ENCODE results near the gene CLHC1.

Gene CLHC1

DNA sequence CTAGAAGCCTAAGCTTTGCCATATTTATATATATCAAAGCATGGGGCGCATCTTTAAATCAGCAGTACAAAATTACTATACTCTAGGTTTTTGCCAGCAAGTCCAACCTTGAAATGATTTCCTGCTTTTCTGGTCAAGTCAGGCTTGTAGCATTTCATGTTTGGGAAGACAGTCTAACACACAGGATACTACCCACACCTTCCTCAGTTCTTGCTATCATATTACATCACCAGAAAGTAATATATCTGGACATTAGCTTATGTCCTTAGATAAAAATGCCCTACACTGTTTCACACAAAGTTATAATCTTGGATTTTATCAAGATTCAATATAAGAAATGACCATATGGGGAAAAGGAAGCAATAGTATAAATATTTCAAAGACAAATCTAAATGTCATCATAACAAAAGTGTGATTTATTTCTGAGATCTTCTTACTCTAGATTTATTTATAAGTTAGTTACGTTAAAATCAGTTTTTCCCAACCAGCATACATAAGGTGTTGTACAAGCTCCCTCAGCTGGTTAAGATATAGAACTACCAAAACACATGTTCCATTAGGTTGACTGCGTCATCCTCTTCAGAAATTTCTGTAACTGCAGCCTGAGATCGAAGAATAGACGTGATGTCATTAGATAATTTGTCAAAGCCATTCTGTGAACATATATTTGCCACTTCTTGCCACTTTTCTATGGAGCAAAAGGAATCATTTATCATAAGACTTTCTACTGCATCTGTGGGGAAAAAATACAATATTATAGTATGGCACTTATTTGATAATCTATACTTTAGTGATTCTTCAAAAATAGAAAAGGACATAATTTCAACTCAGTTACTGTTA, 56.6 kb downstream of the CLHC1 start:
- H3K36me3 Mint-ChIP-seq (ENCODE audit: low read depth), result no peaks in the 10 kb centered on the region
- TF ChIP-seq, protein P1, sequence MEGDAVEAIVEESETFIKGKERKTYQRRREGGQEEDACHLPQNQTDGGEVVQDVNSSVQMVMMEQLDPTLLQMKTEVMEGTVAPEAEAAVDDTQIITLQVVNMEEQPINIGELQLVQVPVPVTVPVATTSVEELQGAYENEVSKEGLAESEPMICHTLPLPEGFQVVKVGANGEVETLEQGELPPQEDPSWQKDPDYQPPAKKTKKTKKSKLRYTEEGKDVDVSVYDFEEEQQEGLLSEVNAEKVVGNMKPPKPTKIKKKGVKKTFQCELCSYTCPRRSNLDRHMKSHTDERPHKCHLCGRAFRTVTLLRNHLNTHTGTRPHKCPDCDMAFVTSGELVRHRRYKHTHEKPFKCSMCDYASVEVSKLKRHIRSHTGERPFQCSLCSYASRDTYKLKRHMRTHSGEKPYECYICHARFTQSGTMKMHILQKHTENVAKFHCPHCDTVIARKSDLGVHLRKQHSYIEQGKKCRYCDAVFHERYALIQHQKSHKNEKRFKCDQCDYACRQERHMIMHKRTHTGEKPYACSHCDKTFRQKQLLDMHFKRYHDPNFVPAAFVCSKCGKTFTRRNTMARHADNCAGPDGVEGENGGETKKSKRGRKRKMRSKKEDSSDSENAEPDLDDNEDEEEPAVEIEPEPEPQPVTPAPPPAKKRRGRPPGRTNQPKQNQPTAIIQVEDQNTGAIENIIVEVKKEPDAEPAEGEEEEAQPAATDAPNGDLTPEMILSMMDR (IDR thresholded peaks at IDR 0.05; ENCODE audit: unreplicated experiment in 3 of 3), result peak; percentile 59 to 77 (median 63)
- peaks cover 28% of the 10 kb centered on the region for H3K4me1 Mint-ChIP-seq
- no peaks in the 10 kb centered on the region for H3K27me3 Mint-ChIP-seq (ENCODE audit: low read depth)
- H3K4me3 Mint-ChIP-seq, result no peak overlapping the region
- H3K9me3 Mint-ChIP-seq, result no peaks in the 10 kb centered on the region
- H3K27ac Mint-ChIP-seq, result no peak overlapping the region

DNA sequence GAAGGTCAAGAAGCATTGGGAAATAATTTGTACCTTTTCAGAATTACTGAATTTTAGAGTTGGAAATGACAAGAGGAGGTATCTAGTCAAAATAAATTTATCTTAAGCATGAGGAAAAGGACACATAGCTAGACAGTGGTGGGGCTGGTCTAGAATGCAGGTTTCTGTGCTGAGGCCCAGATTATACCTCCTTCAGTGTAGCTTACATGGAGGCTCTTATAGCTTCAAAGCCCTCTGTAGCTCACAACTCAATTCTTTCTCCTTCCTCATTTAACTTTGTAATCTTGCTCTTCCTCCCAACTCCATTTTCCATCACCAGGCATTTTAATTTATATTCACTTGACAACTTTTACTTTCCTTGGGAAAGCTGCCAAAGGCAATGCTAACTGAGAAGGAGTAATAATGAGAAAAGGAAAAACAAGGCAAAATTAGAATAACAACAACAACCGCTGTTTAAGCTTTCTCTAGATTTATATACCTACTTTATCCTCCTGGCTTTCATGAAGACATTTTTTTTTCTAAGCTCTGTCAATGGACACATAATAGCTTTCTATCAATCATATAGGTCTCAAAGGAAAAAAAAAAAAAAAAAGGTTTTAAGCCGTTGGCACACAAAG, 58.5 kb downstream of the CLHC1 start:
- Mint-ChIP-seq H3K9me3 (no peaks in the 10 kb centered on the region), H3K36me3 (ENCODE audit: low read depth) (no peaks in the 10 kb centered on the region), H3K27me3 (ENCODE audit: low read depth) (no peaks in the 10 kb centered on the region), H3K4me3 (no peak overlapping the region), H3K4me1 (peaks cover 36% of the 10 kb centered on the region), H3K27ac (peak overlapping the region; percentile 7 to 46 (median 30))
- TF ChIP-seq, protein P1 (IDR thresholded peaks at IDR 0.05; ENCODE audit: unreplicated experiment in 3 of 3), result no peak

DNA sequence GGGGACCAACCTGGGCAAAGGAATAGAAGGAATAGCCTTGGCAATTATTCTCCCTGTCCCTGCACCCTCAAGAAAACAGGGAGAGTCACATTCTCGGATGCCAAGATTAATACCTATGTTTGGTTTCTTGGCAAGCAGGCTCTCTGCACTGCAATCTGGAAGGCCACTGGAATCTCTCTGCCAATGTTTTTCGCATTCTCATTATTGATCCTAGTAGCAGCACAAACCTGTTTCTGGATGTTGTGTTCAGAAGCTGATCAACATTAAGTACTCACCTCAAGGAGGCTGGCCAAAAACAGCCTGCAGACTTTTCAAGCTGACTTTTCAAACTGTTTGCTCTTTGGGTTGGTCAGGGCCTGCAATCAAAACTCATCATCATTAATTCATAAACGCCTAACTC, 62.2 kb downstream of the CLHC1 start:
- Mint-ChIP-seq H3K4me3 (no peak overlapping the region), H3K9me3 (no peaks in the 10 kb centered on the region), H3K27ac (no peak overlapping the region), H3K27me3 (ENCODE audit: low read depth) (no peaks in the 10 kb centered on the region), H3K36me3 (ENCODE audit: low read depth) (no peaks in the 10 kb centered on the region), H3K4me1 (peaks cover 54% of the 10 kb centered on the region)
- TF ChIP-seq, protein P1 (IDR thresholded peaks at IDR 0.05; ENCODE audit: unreplicated experiment in 3 of 3), result no peak

DNA sequence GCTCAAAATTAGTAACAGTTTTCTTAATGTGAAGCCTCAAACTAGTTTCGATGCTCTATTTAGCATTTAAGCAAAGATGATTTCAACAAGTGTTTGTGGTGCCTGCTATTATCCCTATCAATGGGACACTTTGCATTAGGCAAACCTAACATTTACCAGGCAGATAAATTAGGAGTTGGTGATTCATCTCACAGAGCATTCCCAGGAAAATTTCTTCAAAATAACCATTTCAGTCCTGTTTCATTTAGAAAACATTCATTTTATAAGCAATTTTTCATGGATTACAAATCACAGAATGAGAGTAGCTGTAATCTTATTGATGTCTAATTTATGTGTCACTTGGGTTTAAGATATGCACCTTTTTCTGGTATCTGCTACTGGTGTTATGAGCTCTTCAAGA, 62.7 kb downstream of the CLHC1 start:
- H3K27ac Mint-ChIP-seq, result peak overlapping the region in 1 of 3 experiments; percentile 71
- no peaks in the 10 kb centered on the region for H3K36me3 Mint-ChIP-seq (ENCODE audit: low read depth)
- TF ChIP-seq, protein P1 (IDR thresholded peaks at IDR 0.05; ENCODE audit: unreplicated experiment in 3 of 3), result no peak
- peaks cover 57% of the 10 kb centered on the region for H3K4me1 Mint-ChIP-seq
- H3K27me3 Mint-ChIP-seq (ENCODE audit: low read depth), result no peaks in the 10 kb centered on the region
- H3K9me3 Mint-ChIP-seq, result no peaks in the 10 kb centered on the region
- no peak overlapping the region for H3K4me3 Mint-ChIP-seq

DNA sequence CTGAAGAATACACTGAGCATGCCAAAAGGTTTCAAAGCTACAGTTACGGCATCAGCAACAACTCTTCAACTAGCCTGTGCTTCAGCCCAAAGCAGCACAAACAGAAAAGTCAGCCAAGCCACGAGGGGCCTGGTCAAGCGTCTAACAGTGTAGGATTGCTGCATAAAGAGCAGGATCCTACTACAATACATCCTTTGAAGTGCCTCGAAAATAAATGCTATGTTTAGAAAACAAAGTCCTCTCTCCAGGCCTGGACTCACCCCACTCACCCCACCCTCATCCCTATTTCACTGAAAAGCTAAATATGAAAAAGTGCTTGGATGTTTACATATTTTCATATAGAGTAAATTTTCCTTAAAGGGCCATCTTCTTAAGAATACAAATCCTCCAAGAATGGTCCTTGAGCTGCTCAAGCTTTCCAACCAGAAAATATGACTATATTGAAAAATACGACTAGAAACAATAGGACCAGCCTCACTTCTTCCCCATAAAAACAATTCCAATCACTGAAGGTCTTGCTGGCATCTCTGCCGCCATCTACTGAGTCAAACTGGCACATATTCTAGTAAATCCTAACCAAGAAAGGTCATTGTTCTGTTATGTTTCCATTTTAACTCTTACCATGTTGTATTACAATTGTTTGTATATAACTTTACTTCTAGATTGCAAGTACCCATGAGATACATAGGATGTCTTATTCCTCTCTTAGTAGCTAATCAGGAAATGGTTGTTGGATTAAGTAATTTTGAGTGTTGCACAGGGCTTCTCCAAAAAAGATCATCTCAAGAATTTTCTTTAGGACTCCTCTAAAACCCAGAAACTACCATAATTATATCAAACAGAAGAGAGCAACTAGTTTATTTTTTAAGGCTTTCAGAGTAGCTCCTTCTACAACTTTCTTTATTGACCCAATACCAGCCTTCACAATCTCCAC, 63.6 kb downstream of the CLHC1 start:
- Mint-ChIP-seq H3K27me3 (ENCODE audit: low read depth) (no peaks in the 10 kb centered on the region), H3K4me3 (peak overlapping the region in 1 of 3 experiments; percentile 38), H3K36me3 (ENCODE audit: low read depth) (no peaks in the 10 kb centered on the region), H3K4me1 (peaks cover 57% of the 10 kb centered on the region), H3K9me3 (no peaks in the 10 kb centered on the region), H3K27ac (peak overlapping the region; percentile 33 to 71 (median 42))
- TF ChIP-seq, protein P1 (IDR thresholded peaks at IDR 0.05; ENCODE audit: unreplicated experiment in 3 of 3), result peak; percentile 65 to 69 (median 69)
